Islet precursor cell (in vitro differentiated cells): ENCODE measurements around the gene ABLIM1.

Source experiments
- DNase-seq: peaks from one replicate; pipeline ENCODE4 v3.0.0-alpha.2; 2018

ABLIM1 gene

GRCh38 chr10:114437473-114438292, 220.4 kb downstream of the ABLIM1 start:
- no peak for DNase-seq

GRCh38 chr10:114436941-114437340, 221.1 kb downstream of the ABLIM1 start:
- no peak for DNase-seq

GRCh38 chr10:114432566-114433093, 225.4 kb downstream of the ABLIM1 start:
- no peak for DNase-seq

- no peak for DNase-seq
These were observed 226.5 kb downstream of the ABLIM1 start for GRCh38 chr10:114431414-114432135.

GRCh38 chr10:114430688-114431413, 227.2 kb downstream of the ABLIM1 start:
- DNase-seq, result no peak

- no peak for DNase-seq
These were observed 228.3 kb downstream of the ABLIM1 start for GRCh38 chr10:114429581-114430335.

- DNase-seq, result no peak
These were observed 230.8 kb downstream of the ABLIM1 start for GRCh38 chr10:114427124-114427852.

GRCh38 chr10:114426476-114426875, 231.6 kb downstream of the ABLIM1 start:
- DNase-seq, result no peak

- peak; percentile 54 for DNase-seq
These were observed 237.1 kb downstream of the ABLIM1 start for GRCh38 chr10:114420811-114421485.

- DNase-seq, result no peak
These were observed 240.0 kb downstream of the ABLIM1 start for GRCh38 chr10:114418109-114418508.

GRCh38 chr10:114412907-114413797, 244.9 kb downstream of the ABLIM1 start:
- DNase-seq, result peak; percentile 74

GRCh38 chr10:114408968-114409444, 249.1 kb downstream of the ABLIM1 start:
- no peak for DNase-seq

GRCh38 chr10:114408112-114408967, 249.7 kb downstream of the ABLIM1 start:
- DNase-seq, result no peak

GRCh38 chr10:114406455-114406854, 251.6 kb downstream of the ABLIM1 start:
- DNase-seq, result no peak

GRCh38 chr10:114405011-114405350, 253.1 kb downstream of the ABLIM1 start:
- DNase-seq, result no peak

- peak; percentile 75 for DNase-seq
These were observed 253.7 kb downstream of the ABLIM1 start, which contains the start of gene AFAP1L2 for GRCh38 chr10:114404171-114405010. AFAP1L2 (minus strand) TSS chr10:114404502; CDS start chr10:114404455, 47 bp downstream.

GRCh38 chr10:114403541-114404161, 254.4 kb downstream of the ABLIM1 start:
- peak; percentile 73 for DNase-seq
